GM20000 (cell line): Measurements from ENCODE around the gene PAK1.
"Not testable (repeated sequence)": the region's sequence is repeated elsewhere in the genome, so short reads cannot be mapped to it uniquely, and the experiment has no call there.

Source experiments
- DNase-seq: peaks from one replicate; pipeline ENCODE4 v3.0.0; 2012; ENCODE audit warnings: low spot score
- TF ChIP-seq, protein P1 (sequence below): IDR thresholded peaks from 2 replicates; pipeline ENCODE4 v1.5.1; 2012; ENCODE audit warnings: mild to moderate bottlenecking, control low read depth; ENCODE audit errors: extremely low read depth, missing control alignments

The PAK1 gene

DNA sequence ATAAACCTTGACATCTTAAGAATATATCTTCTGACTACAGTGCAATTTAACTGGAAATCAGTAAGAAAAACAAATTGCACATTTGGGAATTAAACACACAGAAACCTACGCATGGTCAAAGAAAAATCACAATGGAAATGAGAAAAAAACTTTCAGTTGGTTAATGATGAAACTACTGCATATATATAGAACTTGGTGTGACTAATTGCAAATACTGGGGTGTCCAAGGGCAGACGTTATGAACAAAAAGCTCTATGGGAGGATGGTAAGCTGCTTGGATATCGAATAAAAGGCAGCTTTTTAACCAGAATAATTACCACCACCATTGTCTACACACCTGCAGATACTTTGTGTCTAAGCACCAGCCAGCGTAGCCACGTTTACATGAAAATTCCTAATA, 173.2 kb downstream of the PAK1 start:
- no peak for DNase-seq
- TF ChIP-seq, protein P1, sequence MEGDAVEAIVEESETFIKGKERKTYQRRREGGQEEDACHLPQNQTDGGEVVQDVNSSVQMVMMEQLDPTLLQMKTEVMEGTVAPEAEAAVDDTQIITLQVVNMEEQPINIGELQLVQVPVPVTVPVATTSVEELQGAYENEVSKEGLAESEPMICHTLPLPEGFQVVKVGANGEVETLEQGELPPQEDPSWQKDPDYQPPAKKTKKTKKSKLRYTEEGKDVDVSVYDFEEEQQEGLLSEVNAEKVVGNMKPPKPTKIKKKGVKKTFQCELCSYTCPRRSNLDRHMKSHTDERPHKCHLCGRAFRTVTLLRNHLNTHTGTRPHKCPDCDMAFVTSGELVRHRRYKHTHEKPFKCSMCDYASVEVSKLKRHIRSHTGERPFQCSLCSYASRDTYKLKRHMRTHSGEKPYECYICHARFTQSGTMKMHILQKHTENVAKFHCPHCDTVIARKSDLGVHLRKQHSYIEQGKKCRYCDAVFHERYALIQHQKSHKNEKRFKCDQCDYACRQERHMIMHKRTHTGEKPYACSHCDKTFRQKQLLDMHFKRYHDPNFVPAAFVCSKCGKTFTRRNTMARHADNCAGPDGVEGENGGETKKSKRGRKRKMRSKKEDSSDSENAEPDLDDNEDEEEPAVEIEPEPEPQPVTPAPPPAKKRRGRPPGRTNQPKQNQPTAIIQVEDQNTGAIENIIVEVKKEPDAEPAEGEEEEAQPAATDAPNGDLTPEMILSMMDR: no peak

DNA sequence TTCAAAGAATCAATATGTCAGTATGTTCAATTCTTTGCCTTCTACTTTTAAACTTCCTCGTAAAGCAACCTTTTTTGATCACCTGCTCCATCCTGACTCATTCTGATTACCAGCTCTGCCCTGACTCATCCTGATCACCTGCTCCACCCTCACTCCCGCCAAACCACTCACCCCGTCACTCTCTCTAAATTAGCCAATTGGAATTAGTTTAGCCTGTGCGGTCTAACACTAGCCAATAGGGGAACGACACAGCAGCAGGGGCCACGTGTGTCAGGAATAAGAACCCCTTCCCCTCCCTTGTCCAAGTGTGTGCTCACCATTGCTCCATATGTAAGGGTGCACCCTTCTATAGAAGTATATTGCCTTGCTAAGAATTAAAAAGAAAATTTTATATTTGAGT, 173.9 kb downstream of the PAK1 start:
- not testable (repeated sequence) for DNase-seq

DNA sequence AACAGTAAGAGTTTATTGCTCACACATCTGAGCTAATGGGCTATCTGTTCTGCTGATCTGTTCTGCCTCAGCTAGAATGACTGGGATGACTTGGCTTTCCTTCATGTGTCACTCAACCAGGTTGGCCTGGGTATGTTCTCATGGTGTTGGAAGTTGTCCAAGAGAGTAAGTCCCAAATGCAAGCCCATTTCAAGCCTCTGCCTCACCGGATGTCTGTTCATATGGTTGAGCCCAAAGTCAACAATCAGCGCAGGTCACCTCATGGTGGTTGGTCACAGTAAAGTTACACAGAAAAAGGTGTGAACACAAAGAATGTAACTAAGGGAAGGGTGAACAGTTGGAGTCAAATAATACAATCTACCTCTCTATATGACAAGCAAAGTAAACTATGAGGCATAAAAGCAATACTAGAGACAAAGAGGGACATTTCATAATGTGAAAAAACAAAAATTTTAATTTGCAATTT, 174.3 kb downstream of the PAK1 start:
- no peak for DNase-seq
- TF ChIP-seq, protein P1: no peak

DNA sequence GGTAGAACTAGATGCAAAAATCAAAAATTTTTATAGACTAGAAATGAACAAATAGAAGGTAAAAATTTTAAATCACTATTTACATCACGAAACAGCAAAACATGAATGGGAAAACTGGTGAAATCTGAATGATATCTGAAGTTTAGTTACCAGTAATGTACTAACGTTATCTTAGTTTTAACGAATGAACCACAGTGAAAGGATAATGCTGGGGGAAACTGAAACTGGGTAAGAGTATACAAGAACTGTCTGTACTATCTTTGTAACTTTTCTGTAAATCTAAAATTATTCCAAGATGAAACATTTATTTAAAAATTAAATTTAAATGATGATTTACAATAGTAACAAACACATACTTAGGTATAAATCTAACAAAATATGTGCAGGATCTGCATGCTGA, 179.9 kb downstream of the PAK1 start:
- DNase-seq: no peak
- TF ChIP-seq, protein P1: no peak

DNA sequence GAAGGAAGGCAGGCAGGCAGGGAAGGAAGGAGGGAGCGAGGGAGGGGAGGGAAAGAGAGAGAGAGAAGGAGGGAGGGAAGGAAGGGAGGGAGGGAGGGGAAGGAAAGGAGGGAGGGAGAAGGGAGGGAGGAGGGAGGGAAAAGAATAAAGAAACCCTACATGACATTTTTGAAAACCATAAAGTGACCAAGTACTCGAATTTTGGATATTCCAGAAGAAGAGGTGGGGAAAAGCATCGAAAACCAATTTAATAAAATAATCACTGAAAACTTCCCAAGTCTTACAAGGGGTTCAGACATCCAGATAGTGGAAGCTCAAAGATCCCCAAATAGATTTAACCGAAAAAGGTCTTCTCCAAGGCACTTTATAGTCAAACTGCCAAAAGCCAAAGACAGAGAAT, 184.2 kb downstream of the PAK1 start:
- DNase-seq: no peak
- TF ChIP-seq, protein P1: no peak

DNA sequence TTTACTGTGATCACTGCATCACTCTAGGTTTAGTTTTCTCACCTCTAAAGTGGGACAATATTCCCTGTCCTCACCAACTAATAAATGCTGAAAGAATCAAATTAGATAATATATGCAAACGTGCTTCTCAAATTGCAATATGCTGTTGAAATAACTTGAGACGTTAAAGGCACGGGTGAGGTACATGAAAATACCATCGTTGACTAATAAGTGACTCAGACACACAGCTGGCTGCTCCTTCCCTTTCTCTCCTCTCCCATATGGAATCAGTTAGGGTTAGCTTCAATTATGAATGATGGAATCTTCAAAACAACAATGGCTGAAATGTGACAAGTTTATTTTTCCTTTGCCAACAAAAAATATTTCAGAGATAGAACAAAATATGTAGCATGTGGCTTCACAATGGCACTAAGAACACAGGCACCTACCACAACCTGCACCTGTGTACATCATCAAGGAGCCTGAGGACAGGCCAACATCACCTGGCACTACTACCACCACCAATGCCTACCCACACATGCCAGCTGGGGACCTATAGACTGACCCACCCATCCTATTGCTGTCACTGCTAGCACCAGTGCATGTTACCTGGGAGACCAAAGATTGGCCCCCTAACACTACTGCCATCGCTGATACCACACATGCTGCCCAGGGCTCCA, 186.2 kb downstream of the PAK1 start:
- DNase-seq: no peak

DNA sequence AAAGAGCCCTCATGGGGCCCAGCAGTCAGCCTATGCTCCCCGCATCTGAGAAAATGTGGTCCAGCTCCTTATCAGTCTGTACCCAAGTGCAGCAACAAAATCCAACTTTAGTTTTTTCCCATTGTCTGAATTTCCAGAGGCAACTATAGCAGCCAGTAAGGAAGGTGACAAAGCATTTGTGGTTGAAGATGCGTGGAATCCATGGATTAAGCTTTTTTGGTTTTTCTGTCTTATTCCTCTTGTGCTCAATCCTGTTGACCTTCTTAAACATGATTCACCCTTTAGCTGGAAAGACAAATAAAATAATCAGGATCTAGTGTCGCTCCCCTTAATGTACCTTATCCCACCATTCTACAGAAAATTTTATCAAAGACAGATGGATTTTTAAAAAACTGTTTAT, 186.8 kb downstream of the PAK1 start:
- DNase-seq: no peak
- TF ChIP-seq, protein P1: no peak

More for the DNA sequence above, 186.2 kb downstream of the PAK1 start:
- TF ChIP-seq, protein P1: no peak
